H1 (cell line): ENCODE data around the gene MALSU1. TPM values are rescaled to one million over a fixed set of nuclear protein-coding genes. Genes with fewer than 3 reads are reported as not detected.

Experiments used
- HDAC2 ChIP-seq, 2 experiments: fragments of 300-600 bp in 1 of 2; sonication (generic) in 1 of 2; IDR thresholded peaks; 2 replicates each; pipeline ENCODE4 v1.6.1; 2011 to 2012; ENCODE audit warnings: low read depth in 2 of 2, low read length in 2 of 2, mild to moderate bottlenecking in 2 of 2, moderate library complexity in 2 of 2, borderline replicate concordance in 1 of 2, inconsistent platforms in 1 of 2
- RBBP5 ChIP-seq: IDR thresholded peaks from 2 replicates; pipeline ENCODE4 v1.7.1; 2012; ENCODE audit warnings: low read depth, mild to moderate bottlenecking, inconsistent platforms, low read length, moderate library complexity, borderline replicate concordance
- RNF2 ChIP-seq: fragments of 200-900, 300-1000 bp; sonication (generic); IDR thresholded peaks from 2 replicates; pipeline ENCODE4 v1.7.1; 2016; ENCODE audit warnings: borderline replicate concordance, low read depth, mild to moderate bottlenecking, antibody characterized with exemption, low read length; ENCODE audit not compliant: poor library complexity, severe bottlenecking; ENCODE audit errors: missing control alignments
- polyA plus RNA-seq, 7 experiments: library from polyadenylated mRNA; depleted of rRNA in 3 of 7; stranded (reverse) in 5 of 7; unstranded in 2 of 7; fragments of >200 nt in 5 of 7; fragments of 200-250 nt in 2 of 7; gene quantifications; 1 replicate in 5 of 7; 2 replicates in 1 of 7; 4 replicates in 1 of 7; pipeline versions ENCODE4 v1.2.1 to v1.2.3, GENCODE V29; 2011 to 2013; ENCODE audit warnings: missing spikeins in 2 of 7, mixed read lengths in 2 of 7
- total RNA-seq: library from RNA; stranded (reverse); fragmentation: NEBNext Ultra II Directional; extraction: Animal tissue kit (Norgen Biotek cat#: 25700); gene quantifications from 2 replicates; pipeline ENCODE4 v1.2.1, GENCODE V29; 2021

MALSU1 gene
- total and polyA plus RNA-seq, 2 of the 8 experiments (the other 6 are each of a cell fraction or from before 2014, with no cell fraction given), result 73.5 to 84.0 TPM

- TF ChIP-seq RBBP5, result no peak
- no peak for TF ChIP-seq RNF2
- no peak for TF ChIP-seq HDAC2 (IDR thresholded peaks at IDR 0.05; ENCODE audit: borderline replicate concordance in 1 of 2, low read depth in 2 of 2, low read length in 2 of 2)
Measured at GRCh38 chr7:23272275-23272674, 26.9 kb upstream of the MALSU1 start (continued).
